CD14-positive monocyte (primary cell): ENCODE measurements around the gene PRTFDC1. TPM values are rescaled to one million over a fixed set of nuclear protein-coding genes. Genes with fewer than 3 reads are reported as not detected.

Experiments used
- DNase-seq, 3 donors: peaks; one replicate each; pipeline ENCODE4 v3.0.0-alpha.2; 2011 to 2022
- H2AFZ ChIP-seq: 2 replicates; pipeline ENCODE4 v1.6.0; 2012; ENCODE audit warnings: mild to moderate bottlenecking, low read depth, low read length, inconsistent platforms; ENCODE audit not compliant: insufficient read depth, poor library complexity, severe bottlenecking
- H3K27ac ChIP-seq, 2 donors: 1 replicate in 1 of 2; 2 replicates in 1 of 2; pipeline ENCODE4 v1.5.1; 2012 to 2013; ENCODE audit warnings: low read length in 2 of 2, control low read depth in 1 of 2, inconsistent platforms in 1 of 2, low read depth in 1 of 2, mild to moderate bottlenecking in 1 of 2
- H3K27me3 ChIP-seq, 2 donors: one replicate each; pipeline versions ENCODE4 v1.6.0 to v1.6.1; 2011 to 2013; ENCODE audit warnings: low read length in 2 of 2; ENCODE audit not compliant: control insufficient read depth in 2 of 2, insufficient read depth in 2 of 2
- H3K36me3 ChIP-seq, 2 donors: replicated peaks in 1 of 2; 1 replicate in 1 of 2; 2 replicates in 1 of 2; pipeline versions ENCODE4 v1.5.1 to v1.6.1; 2012 to 2013; ENCODE audit warnings: low read length in 2 of 2, control low read depth in 1 of 2, inconsistent platforms in 1 of 2, mild to moderate bottlenecking in 1 of 2; ENCODE audit not compliant: insufficient read depth in 2 of 2, control insufficient read depth in 1 of 2
- H3K4me1 ChIP-seq, 2 donors: 1 replicate in 1 of 2; 2 replicates in 1 of 2; pipeline versions ENCODE4 v1.5.1 to v1.6.1; 2012 to 2013; ENCODE audit warnings: low read length in 2 of 2, control low read depth in 1 of 2, inconsistent platforms in 1 of 2, mild to moderate bottlenecking in 1 of 2, moderate library complexity in 1 of 2; ENCODE audit not compliant: insufficient read depth in 2 of 2, control insufficient read depth in 1 of 2
- H3K4me2 ChIP-seq: replicated peaks from 2 replicates; pipeline ENCODE3; 2012; ENCODE audit warnings: low read length, moderate library complexity, mild to moderate bottlenecking; ENCODE audit not compliant: poor library complexity, severe bottlenecking; ENCODE audit errors: extremely low read depth
- H3K4me3 ChIP-seq, 3 experiments: fragments of 200-600 bp in 1 of 3; sonication (generic) in 1 of 3; replicated peaks in 1 of 3; 1 replicate in 2 of 3; 2 replicates in 1 of 3; pipeline ENCODE4 v1.5.1; 2011 to 2013; ENCODE audit warnings: low read length in 3 of 3, mild to moderate bottlenecking in 3 of 3, control low read depth in 2 of 3, low read depth in 2 of 3, inconsistent platforms in 1 of 3, moderate library complexity in 1 of 3
- H3K79me2 ChIP-seq: 2 replicates; pipeline ENCODE4 v1.6.0; 2012; ENCODE audit warnings: mild to moderate bottlenecking, control low read depth, inconsistent platforms, low read length, moderate library complexity; ENCODE audit not compliant: insufficient read depth
- H3K9ac ChIP-seq: 2 replicates; pipeline ENCODE4 v1.6.0; 2017; ENCODE audit warnings: low read length, mild to moderate bottlenecking; ENCODE audit not compliant: insufficient read depth, poor library complexity, severe bottlenecking
- H3K9me3 ChIP-seq, 2 donors: replicated peaks in 1 of 2; 1 replicate in 1 of 2; 2 replicates in 1 of 2; pipeline versions ENCODE4 v1.5.1 to v1.6.1; 2012 to 2013; ENCODE audit warnings: low read length in 2 of 2, control low read depth in 1 of 2; ENCODE audit not compliant: control insufficient read depth in 1 of 2, insufficient read depth in 1 of 2
- H4K20me1 ChIP-seq: 2 replicates; pipeline ENCODE4 v1.6.0; 2012; ENCODE audit warnings: mild to moderate bottlenecking, low read length, control low read depth, moderate library complexity; ENCODE audit not compliant: insufficient read depth
- H3K27ac Mint-ChIP-seq, 7 donors: one replicate each; pipeline ENCODE4 v1.8.0; 2020; ENCODE audit warnings: mild to moderate bottlenecking in 7 of 7, mixed read lengths in 7 of 7, moderate library complexity in 6 of 7, inconsistent platforms in 2 of 7
- H3K27me3 Mint-ChIP-seq, 3 donors: one replicate each; pipeline ENCODE4 v1.8.0; 2021 to 2022; ENCODE audit warnings: low read depth in 3 of 3, mild to moderate bottlenecking in 3 of 3, mixed read lengths in 3 of 3, moderate library complexity in 3 of 3, inconsistent platforms in 1 of 3
- H3K36me3 Mint-ChIP-seq, 2 donors: one replicate each; pipeline ENCODE4 v1.8.0; 2020; ENCODE audit warnings: mixed read lengths in 2 of 2, inconsistent platforms in 1 of 2, mild to moderate bottlenecking in 1 of 2
- H3K4me1 Mint-ChIP-seq: one replicate; pipeline ENCODE4 v1.8.0; 2020; ENCODE audit warnings: mild to moderate bottlenecking, mixed read lengths
- H3K4me3 Mint-ChIP-seq, 2 donors: one replicate each; pipeline ENCODE4 v1.8.0; 2020; ENCODE audit warnings: mild to moderate bottlenecking in 2 of 2, mixed read lengths in 2 of 2, moderate library complexity in 1 of 2
- H3K9me3 Mint-ChIP-seq, 7 donors: one replicate each; pipeline ENCODE4 v1.8.0; 2020 to 2022; ENCODE audit warnings: mixed read lengths in 7 of 7, mild to moderate bottlenecking in 6 of 7, moderate library complexity in 6 of 7, inconsistent platforms in 2 of 7
- CTCF ChIP-seq: fragments of 200-600 bp; IDR thresholded peaks from one replicate; pipeline ENCODE4 v1.8.0; 2022; ENCODE audit warnings: antibody characterized with exemption, mild to moderate bottlenecking
- WGBS: methylation state at CpG from one replicate; pipeline ENCODE4 v1.1.5; 2013; ENCODE audit warnings: missing lambda C conversion rate; ENCODE audit not compliant: insufficient coverage; 5-methylcytosine and 5-hydroxymethylcytosine counted together
- intact Hi-C, 2 donors: fragments of 100-400 bp; cut with micrococcal nuclease; formaldehyde crosslinking; loops; one replicate each; pipeline versions ENCODE4 v1.15.0 to v1.15.1; 2023
- polyA plus RNA-seq, 3 donors: library from polyadenylated mRNA; depleted of rRNA in 1 of 3; unstranded in 2 of 3; stranded (reverse) in 1 of 3; fragments of 300-500 nt in 2 of 3; fragments of >200 nt in 1 of 3; fragmentation: Illumina TruSeq in 2 of 3; gene quantifications; 1 replicate in 2 of 3; 2 replicates in 1 of 3; pipeline ENCODE4 v1.2.3, GENCODE V29; 2012 to 2021
- small RNA-seq: library from RNA; depleted of rRNA; stranded (forward); fragments of <200 nt; gene quantifications from one replicate; pipeline ENCODE3, GENCODE V24; 2012; ENCODE audit warnings: low read depth; ENCODE audit not compliant: insufficient read length

PRTFDC1 gene
- polyA plus RNA-seq, 3 donors = not detected

GRCh38 chr10:24800861-24801260, 151.5 kb downstream of the PRTFDC1 start:
- no peaks in the 10 kb centered on the region for H3K27me3 Mint-ChIP-seq
- H3K36me3 ChIP-seq = no peaks in the 10 kb centered on the region
- no peak overlapping the region for H3K4me3 ChIP-seq
- no peaks in the 10 kb centered on the region for H3K27me3 ChIP-seq
- no peaks in the 10 kb centered on the region for H4K20me1 ChIP-seq
- H3K4me2 ChIP-seq = no peak overlapping the region
- no peak overlapping the region for H3K9ac ChIP-seq
- H3K4me3 Mint-ChIP-seq = no peak overlapping the region
- H3K4me1 Mint-ChIP-seq = no peaks in the 10 kb centered on the region
- H3K27ac Mint-ChIP-seq = no peak overlapping the region
- no peaks in the 10 kb centered on the region for H3K9me3 ChIP-seq
- no peaks in the 10 kb centered on the region for H3K79me2 ChIP-seq
- H2AFZ ChIP-seq = no peak overlapping the region
- no CpG with 5 or more reads among the region's 6 CpGs for WGBS
- H3K4me1 ChIP-seq = no peaks in the 10 kb centered on the region
- H3K36me3 Mint-ChIP-seq = no peaks in the 10 kb centered on the region
- intact Hi-C loops = no loop called here
- no peak for DNase-seq
- no peak for TF ChIP-seq CTCF
- H3K27ac ChIP-seq = no peak overlapping the region
- H3K9me3 Mint-ChIP-seq = peaks cover 0 to 7% (median 0%) of the 10 kb centered on the region in 7 donors

Small RNA genes within 50 kb of the gene (small RNA-seq; reads per million reads assigned to genes)
- gene AL512598.1 (not detected), gene RN7SKP241 (not detected)

Other genes with a start within 250 kb of the PRTFDC1 start
- 10 to 100 TPM in 1 of 3 donors, 1 to 10 TPM in 2; 2.1 to 20.0 (median 3.4) TPM for gene ARHGAP21, start 228.7 kb downstream of the PRTFDC1 start, polyA plus RNA-seq
- under 1 TPM in 1 of 3 donors, not detected in 2; 0.16 TPM for gene ENKUR, start 63.6 kb upstream of the PRTFDC1 start, polyA plus RNA-seq
- under 1 TPM in 2 of 3 donors, not detected in 1; 0.03 to 0.13 TPM for gene THNSL1, start 64.0 kb upstream of the PRTFDC1 start, polyA plus RNA-seq
- not detected for gene GPR158, start 222.4 kb upstream of the PRTFDC1 start, polyA plus RNA-seq